ENCODE results near the gene MS4A5.
"Not testable (repeated sequence)": the region's sequence is repeated elsewhere in the genome, so short reads cannot be mapped to it uniquely, and the experiment has no call there.

MS4A5 gene

DNA sequence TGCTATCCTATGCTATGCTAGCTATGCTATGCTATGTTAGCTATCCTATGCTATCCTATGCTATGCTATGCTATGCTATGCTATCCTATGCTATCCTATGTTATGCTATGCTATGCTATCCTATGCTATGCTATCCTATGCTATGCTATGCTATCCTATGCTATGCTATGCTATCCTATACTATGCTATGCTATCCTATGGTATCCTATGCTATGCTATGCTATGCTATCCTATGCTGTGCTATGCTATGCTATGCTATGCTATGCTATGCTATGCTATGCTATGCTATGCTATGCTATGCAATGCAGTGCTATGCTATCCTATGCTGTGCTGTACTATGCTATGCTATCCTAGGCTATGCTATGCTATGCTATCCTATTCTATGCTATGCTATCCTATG, 17.7 kb downstream of the MS4A5 start:
- DNase-seq (ENCODE audit: low spot score): no peak
- ChIA-PET CTCF (no interaction called here), POLR2A (ENCODE audit: low non-redundant PET) (no interaction called here)
- no peak overlapping the region for H3K27ac ChIP-seq
- TF ChIP-seq, protein P1, sequence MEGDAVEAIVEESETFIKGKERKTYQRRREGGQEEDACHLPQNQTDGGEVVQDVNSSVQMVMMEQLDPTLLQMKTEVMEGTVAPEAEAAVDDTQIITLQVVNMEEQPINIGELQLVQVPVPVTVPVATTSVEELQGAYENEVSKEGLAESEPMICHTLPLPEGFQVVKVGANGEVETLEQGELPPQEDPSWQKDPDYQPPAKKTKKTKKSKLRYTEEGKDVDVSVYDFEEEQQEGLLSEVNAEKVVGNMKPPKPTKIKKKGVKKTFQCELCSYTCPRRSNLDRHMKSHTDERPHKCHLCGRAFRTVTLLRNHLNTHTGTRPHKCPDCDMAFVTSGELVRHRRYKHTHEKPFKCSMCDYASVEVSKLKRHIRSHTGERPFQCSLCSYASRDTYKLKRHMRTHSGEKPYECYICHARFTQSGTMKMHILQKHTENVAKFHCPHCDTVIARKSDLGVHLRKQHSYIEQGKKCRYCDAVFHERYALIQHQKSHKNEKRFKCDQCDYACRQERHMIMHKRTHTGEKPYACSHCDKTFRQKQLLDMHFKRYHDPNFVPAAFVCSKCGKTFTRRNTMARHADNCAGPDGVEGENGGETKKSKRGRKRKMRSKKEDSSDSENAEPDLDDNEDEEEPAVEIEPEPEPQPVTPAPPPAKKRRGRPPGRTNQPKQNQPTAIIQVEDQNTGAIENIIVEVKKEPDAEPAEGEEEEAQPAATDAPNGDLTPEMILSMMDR (conservative IDR thresholded peaks at IDR 0.05; ENCODE audit: low read depth): no peak

DNA sequence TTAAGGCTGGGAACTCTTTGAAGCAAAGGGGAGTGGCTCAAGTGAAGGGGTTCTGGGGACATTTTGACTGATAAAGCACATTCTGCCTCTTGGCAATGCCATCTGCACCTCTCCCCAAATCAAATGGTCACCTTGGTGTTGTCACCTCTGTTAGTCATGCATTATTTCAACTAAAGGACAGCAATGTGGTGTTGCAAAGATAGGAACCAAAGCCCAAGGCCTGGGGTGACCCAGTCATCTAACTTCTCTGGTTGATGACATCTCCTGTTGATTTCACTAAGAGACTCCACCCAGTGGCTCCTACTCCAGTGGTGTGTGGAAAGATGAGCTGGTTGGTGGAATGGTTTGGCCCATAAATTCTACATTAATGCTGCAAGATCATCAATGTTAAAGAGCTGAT, 18.5 kb downstream of the MS4A5 start:
- TF ChIP-seq, protein P1 (conservative IDR thresholded peaks at IDR 0.05; ENCODE audit: low read depth): no peak
- CTCF ChIA-PET: no interaction called here
- POLR2A ChIA-PET (ENCODE audit: low non-redundant PET): no interaction called here
- no peak overlapping the region for H3K27ac ChIP-seq
- DNase-seq (ENCODE audit: low spot score): no peak

DNA sequence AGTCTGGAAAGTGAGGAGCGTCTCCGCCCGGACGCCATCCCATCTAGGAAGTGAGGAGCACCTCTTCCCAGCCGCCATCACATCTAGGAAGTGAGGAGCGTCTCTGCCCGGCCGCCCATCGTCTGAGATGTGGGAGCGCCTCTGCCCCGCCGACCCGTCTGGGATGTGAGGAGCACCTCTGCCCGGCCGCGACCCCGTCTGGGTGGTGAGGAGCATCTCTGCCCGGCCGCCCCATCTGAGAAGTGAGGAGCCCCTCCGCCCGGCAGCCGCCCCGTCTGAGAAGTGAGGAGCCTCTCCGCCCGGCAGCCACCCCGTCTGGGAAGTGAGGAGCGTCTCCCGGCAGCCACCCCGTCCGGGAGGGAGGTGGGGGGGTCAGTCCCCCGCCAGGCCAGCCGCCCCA, 21.8 kb downstream of the MS4A5 start:
- POLR2A ChIA-PET (ENCODE audit: low non-redundant PET); H3K27ac ChIP-seq; DNase-seq (ENCODE audit: low spot score); CTCF ChIA-PET: not testable (repeated sequence)

DNA sequence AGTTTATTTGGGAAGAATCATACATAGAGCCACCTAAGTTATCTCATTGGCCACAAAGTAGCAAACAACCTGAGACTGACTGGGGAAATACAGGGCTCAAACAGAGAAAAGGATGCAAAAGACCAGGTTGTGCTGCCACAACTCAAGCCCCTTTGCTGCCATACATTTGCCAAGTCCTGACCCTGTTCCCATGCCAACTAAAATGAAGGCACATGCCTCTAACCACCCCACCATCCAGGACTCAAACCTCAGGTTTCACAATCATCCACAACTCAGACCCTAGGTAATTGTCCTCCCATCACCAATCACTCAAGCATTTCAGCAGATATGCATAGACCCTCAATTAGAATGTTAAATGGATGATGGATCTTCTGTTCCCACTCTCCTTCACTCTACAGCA, 24.8 kb downstream of the MS4A5 start:
- no peak for DNase-seq (ENCODE audit: low spot score)
- ChIA-PET POLR2A (ENCODE audit: low non-redundant PET) (no interaction called here), CTCF (no interaction called here)

DNA sequence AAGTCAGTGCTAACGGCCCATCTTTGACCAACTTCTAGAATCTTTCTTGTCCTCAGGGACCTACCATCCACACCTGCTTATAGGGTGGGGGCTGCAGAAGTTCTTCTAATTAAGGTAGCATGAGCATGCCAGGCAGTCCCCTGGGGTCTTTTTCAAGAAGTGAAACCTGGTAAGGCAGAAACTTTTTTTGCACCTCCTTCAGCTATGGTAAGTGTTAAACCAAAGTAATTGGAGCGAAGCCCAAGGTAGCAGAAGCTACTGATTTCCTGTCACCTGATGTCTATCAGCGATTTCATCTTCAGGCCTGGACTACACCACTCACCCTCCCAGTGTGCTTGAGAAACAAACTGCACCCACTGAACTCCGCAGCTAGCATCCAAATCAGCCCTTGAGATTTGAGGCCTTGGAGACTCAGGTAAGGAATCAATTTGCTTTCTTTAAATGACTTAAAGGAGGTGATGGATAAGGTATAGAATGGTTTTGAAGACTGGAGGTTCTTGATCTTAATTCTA, 26.2 kb downstream of the MS4A5 start, which contains the start of gene MS4A1:
Gene MS4A1 (plus strand): TSS at position 317 of the 512 bp plus-strand sequence. CDS start 6,528 bp downstream, outside the sequence.
- DNase-seq (ENCODE audit: low spot score): no peak
- no peak within 1 kb of the TSS for H3K27ac ChIP-seq
- ChIA-PET POLR2A (ENCODE audit: low non-redundant PET) (no interaction called here), CTCF (interaction anchor here (0.6 kb wide), 1 partner anchor 11 kb away, joined by 3 read pairs; no protein-coding TSS in a partner anchor)
- TF ChIP-seq, protein P1 (conservative IDR thresholded peaks at IDR 0.05; ENCODE audit: low read depth): no peak

More for the DNA sequence above, 24.8 kb downstream of the MS4A5 start:
- TF ChIP-seq, protein P1 (conservative IDR thresholded peaks at IDR 0.05; ENCODE audit: low read depth): no peak
- no peak overlapping the region for H3K27ac ChIP-seq

DNA sequence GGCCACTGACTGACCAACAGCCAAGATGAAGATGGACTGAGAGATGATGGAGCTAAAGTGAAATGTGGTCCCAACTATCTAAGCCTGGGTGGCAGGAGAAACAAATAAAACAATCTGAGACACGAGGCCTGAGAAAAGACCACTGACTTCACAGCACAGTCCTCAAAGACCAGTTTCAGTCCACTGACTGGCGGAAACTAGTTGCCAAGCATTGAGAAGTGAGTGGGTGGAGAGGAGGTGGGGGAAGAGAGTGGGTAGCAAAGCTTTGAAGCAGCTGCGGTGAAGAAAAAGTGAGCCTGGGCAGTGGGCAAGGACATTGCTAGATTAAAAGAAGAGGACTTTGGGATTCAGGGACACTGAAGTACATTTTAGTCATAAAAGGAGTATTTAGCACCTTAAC, 28.2 kb downstream of the MS4A5 start:
- H3K27ac ChIP-seq: no peak overlapping the region
- TF ChIP-seq, protein P1 (conservative IDR thresholded peaks at IDR 0.05; ENCODE audit: low read depth): no peak
- no peak for DNase-seq (ENCODE audit: low spot score)
- ChIA-PET CTCF (no interaction called here), POLR2A (ENCODE audit: low non-redundant PET) (no interaction called here)

DNA sequence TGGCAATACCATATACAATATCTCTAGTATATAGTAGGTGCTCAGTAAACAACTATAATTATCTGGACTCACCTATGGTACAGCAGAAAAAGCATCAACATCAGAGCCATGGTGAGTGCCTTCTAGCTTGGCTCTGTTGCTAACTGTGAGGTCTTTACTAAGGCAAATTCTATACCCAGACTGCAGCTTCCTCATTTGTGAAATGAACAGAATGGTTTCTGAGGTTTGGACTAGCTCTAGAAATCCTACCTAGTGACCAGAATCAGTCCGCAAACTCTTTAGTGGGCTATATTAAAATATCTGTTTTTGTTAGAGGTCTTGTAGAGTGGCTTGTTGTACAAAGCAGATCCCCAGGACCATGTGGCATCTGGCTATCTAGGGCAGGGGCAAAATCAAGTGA, 30.0 kb downstream of the MS4A5 start:
- TF ChIP-seq, protein P1 (conservative IDR thresholded peaks at IDR 0.05; ENCODE audit: low read depth): no peak
- no peak for DNase-seq (ENCODE audit: low spot score)
- H3K27ac ChIP-seq: no peak overlapping the region
- POLR2A ChIA-PET (ENCODE audit: low non-redundant PET): no interaction called here
- CTCF ChIA-PET: no interaction called here
